ENCODE data around the gene ACP2.

DNA sequence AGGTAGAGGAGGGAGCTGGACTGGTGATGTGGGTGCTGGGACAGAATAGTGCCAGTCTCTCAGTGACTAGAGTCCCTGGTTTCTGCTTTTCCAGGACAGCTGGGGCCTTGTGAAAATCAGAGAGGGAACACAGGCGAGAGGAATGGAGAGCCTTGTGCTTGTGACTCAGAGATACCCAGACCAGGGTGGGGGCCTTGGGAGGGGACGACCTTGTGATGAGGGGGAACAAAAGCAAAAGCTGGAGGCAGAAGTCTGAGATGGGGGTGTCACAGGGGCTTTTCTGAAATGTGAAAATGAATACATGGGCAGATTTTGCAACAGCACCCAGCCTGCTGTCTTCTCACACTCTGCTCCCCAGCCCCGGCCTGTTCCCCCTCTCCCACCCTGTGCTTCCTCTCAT lies 5.8 kb upstream of the ACP2 start:
- TF ChIP-seq CTCF (IDR thresholded peaks at IDR 0.05), result no peak
- no peak for TF ChIP-seq EP300 (IDR thresholded peaks at IDR 0.05)
